Activated CD4-positive, alpha-beta T cell treated with anti-CD3 and anti-CD28 coated beads, Interleukin-2, Interleukin-4, amounts not matched to agents 100 ng/mL and 50 ng/mL, durations not matched to agents 16 hours and 8 hours (primary cell): ENCODE data around the gene UTS2B.

Experiments used
- DNase-seq: peaks from one replicate; pipeline ENCODE4 v3.0.0-alpha.2; 2020; ENCODE audit warnings: low spot score

Gene UTS2B

GRCh38 chr3:191238321-191238817 lies 92.0 kb downstream of the UTS2B start:
- no peak for DNase-seq

GRCh38 chr3:191237047-191237882 lies 93.1 kb downstream of the UTS2B start:
- no peak for DNase-seq

GRCh38 chr3:191236646-191237045 lies 93.7 kb downstream of the UTS2B start:
- no peak for DNase-seq

GRCh38 chr3:191235331-191236314 lies 94.7 kb downstream of the UTS2B start:
- DNase-seq = peak; percentile 11

GRCh38 chr3:191234216-191234615 lies 96.1 kb downstream of the UTS2B start:
- DNase-seq = no peak

GRCh38 chr3:191227541-191227940 lies 102.8 kb downstream of the UTS2B start:
- no peak for DNase-seq

GRCh38 chr3:191221638-191222037 lies 108.7 kb downstream of the UTS2B start:
- no peak for DNase-seq

- DNase-seq = no peak
Observed at GRCh38 chr3:191220908-191221307, 109.4 kb downstream of the UTS2B start.

- no peak for DNase-seq
Observed at GRCh38 chr3:191217301-191217700, 113.0 kb downstream of the UTS2B start.
